Thyroid gland (tissue), 4 donors: ENCODE measurements around the gene IGDCC3. TPM values are rescaled to one million over a fixed set of nuclear protein-coding genes. Genes with fewer than 3 reads are reported as not detected.
A peak's percentile ranks its signal among the peaks of the same experiment; 100 is the strongest.

ENCODE experiments used
- DNase-seq, 2 donors: peaks; one replicate each; pipeline ENCODE4 v3.0.0-alpha.2; 2019
- H3K27ac ChIP-seq, 3 donors: fragments of 200-600 bp; sonication (generic); 1 replicate in 2 of 3; 2 replicates in 1 of 3; pipeline ENCODE4 v1.5.1; 2016 to 2019; ENCODE audit warnings: mild to moderate bottlenecking in 1 of 3, moderate library complexity in 1 of 3
- H3K27me3 ChIP-seq: fragments of 200-600 bp; sonication (generic); one replicate; pipeline ENCODE4 v1.5.1; 2019
- H3K36me3 ChIP-seq, 2 donors: fragments of 200-600 bp; sonication (generic); one replicate each; pipeline ENCODE4 v1.5.1; 2016 to 2019
- H3K4me1 ChIP-seq, 2 donors: fragments of 200-600 bp; sonication (generic); one replicate each; pipeline ENCODE4 v1.5.1; 2017 to 2019
- H3K4me3 ChIP-seq, 3 donors: fragments of 200-600 bp; sonication (generic); replicated peaks in 1 of 3; 1 replicate in 2 of 3; 2 replicates in 1 of 3; pipeline ENCODE4 v1.5.1; 2016; ENCODE audit warnings: mild to moderate bottlenecking in 1 of 3
- H3K9me3 ChIP-seq: fragments of 200-600 bp; sonication (generic); one replicate; pipeline ENCODE4 v1.5.1; 2017
- POLR2A ChIP-seq, 2 donors: fragments of 450-650 bp; IDR thresholded peaks; one replicate each; pipeline ENCODE4 v1.6.1; 2017; ENCODE audit warnings: antibody characterized with exemption in 2 of 2, mild to moderate bottlenecking in 2 of 2, moderate library complexity in 1 of 2
- WGBS, 2 donors: methylation state at CpG; one replicate each; pipeline ENCODE4 v1.1.5; 2017; 5-methylcytosine and 5-hydroxymethylcytosine counted together
- intact Hi-C: fragments of 100-400 bp; cut with DNase I; formaldehyde crosslinking; loops from one replicate; pipeline ENCODE4 v1.15.1; 2023
- total RNA-seq, 4 donors: library from RNA; depleted of rRNA; stranded (reverse); fragments of >200 nt; gene quantifications; one replicate each; pipeline ENCODE4 v1.2.3, GENCODE V29; 2016
- TF ChIP-seq, protein P1 (sequence below), 6 experiments: fragments of 200-600 bp in 3 of 6; fragments of 450-650 bp in 3 of 6; sonication (generic) in 3 of 6; IDR thresholded peaks; one replicate each; pipeline ENCODE4 v1.5.1; 2016 to 2019; ENCODE audit warnings: antibody characterized with exemption in 6 of 6, mild to moderate bottlenecking in 2 of 6, inconsistent platforms in 1 of 6, moderate library complexity in 1 of 6

IGDCC3 gene
- total RNA-seq, 4 donors from 2014 or later, result 0.22 to 1.5 (median 0.61) TPM

DNA sequence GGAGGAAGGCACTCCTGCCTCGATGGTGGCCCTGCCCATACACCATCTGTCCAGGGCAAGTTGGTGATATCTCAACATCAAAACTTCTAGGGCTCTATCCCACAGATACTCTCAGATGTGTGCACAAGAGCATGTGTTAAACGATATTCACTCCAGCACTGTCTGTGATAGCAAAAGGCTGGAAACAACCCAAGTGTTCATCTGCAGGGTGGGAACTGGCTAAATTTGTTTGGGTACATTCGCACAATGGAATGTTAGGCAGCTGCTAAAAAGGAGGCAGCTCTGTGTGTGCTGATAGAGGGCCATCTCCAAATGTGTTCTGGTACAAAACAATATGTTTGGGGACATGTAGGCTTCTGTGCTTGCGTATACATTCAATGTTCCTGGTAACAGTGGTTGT is 25.2 kb upstream of the IGDCC3 start:
- intact Hi-C loops, result loop anchor here (10.0 kb wide), 1 partner anchor 182 kb away; no protein-coding TSS in a partner anchor
- DNase-seq, result no peak
- no peak overlapping the region for H3K27ac ChIP-seq
- no peaks in the 10 kb centered on the region for H3K27me3 ChIP-seq
- H3K4me1 ChIP-seq, result peaks cover 19 to 23% of the 10 kb centered on the region in 2 donors
- WGBS, 2 donors, result 88 to 92% methylated on average over 3 to 4 of the region's 4 CpGs
- no peak overlapping the region for H3K4me3 ChIP-seq
- H3K9me3 ChIP-seq, result no peaks in the 10 kb centered on the region
- TF ChIP-seq, protein P1, sequence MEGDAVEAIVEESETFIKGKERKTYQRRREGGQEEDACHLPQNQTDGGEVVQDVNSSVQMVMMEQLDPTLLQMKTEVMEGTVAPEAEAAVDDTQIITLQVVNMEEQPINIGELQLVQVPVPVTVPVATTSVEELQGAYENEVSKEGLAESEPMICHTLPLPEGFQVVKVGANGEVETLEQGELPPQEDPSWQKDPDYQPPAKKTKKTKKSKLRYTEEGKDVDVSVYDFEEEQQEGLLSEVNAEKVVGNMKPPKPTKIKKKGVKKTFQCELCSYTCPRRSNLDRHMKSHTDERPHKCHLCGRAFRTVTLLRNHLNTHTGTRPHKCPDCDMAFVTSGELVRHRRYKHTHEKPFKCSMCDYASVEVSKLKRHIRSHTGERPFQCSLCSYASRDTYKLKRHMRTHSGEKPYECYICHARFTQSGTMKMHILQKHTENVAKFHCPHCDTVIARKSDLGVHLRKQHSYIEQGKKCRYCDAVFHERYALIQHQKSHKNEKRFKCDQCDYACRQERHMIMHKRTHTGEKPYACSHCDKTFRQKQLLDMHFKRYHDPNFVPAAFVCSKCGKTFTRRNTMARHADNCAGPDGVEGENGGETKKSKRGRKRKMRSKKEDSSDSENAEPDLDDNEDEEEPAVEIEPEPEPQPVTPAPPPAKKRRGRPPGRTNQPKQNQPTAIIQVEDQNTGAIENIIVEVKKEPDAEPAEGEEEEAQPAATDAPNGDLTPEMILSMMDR (IDR thresholded peaks at IDR 0.05), result no peak
- TF ChIP-seq POLR2A (IDR thresholded peaks at IDR 0.05), result no peak
- no peaks in the 10 kb centered on the region for H3K36me3 ChIP-seq

DNA sequence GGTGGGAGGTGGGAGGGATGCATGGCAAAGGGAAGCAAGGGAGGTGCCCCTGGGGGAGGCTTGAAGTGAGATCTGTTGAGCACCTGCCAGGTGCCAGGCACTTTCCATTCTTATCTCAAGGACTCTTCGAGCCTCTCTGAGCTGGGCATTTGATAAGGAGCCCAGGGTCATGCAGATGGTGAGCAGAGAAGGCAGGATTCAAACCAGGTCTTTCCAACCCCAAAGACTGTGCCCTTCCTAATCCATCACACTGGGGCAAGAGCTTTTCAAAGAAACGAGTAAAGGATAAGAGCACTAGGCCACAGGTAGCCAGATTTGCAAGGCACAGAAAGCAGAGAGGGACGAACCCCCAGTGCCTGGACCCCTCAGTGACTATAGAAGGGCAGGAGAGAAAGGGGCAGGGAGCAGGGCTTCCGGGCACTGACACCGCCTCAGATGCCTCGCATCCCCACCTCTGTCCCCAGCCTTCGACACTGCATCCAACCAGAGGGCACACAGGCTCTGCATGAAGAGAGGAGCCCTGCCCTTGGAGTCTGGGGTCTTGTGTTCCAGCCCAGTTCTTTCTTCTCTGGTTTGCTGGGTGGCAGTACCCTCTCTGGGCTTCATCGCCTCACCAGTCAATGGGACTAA is 23.9 kb upstream of the IGDCC3 start:
- H3K4me3 ChIP-seq, result no peak overlapping the region
- peak overlapping the region in 1 of 3 donors; percentile 65 for H3K27ac ChIP-seq
- H3K4me1 ChIP-seq, result peaks cover 11 to 16% of the 10 kb centered on the region in 2 donors
- H3K27me3 ChIP-seq, result no peaks in the 10 kb centered on the region
- no peak for DNase-seq
- H3K9me3 ChIP-seq, result no peaks in the 10 kb centered on the region
- no peaks in the 10 kb centered on the region for H3K36me3 ChIP-seq
- TF ChIP-seq, protein P1 (IDR thresholded peaks at IDR 0.05), result no peak
- no peak for TF ChIP-seq POLR2A (IDR thresholded peaks at IDR 0.05)
- WGBS, 2 donors, result 74 to 78% methylated on average over 8 of the region's 8 CpGs
- intact Hi-C loops, result loop anchor here (10.0 kb wide), 1 partner anchor 183 kb away; no protein-coding TSS in a partner anchor

DNA sequence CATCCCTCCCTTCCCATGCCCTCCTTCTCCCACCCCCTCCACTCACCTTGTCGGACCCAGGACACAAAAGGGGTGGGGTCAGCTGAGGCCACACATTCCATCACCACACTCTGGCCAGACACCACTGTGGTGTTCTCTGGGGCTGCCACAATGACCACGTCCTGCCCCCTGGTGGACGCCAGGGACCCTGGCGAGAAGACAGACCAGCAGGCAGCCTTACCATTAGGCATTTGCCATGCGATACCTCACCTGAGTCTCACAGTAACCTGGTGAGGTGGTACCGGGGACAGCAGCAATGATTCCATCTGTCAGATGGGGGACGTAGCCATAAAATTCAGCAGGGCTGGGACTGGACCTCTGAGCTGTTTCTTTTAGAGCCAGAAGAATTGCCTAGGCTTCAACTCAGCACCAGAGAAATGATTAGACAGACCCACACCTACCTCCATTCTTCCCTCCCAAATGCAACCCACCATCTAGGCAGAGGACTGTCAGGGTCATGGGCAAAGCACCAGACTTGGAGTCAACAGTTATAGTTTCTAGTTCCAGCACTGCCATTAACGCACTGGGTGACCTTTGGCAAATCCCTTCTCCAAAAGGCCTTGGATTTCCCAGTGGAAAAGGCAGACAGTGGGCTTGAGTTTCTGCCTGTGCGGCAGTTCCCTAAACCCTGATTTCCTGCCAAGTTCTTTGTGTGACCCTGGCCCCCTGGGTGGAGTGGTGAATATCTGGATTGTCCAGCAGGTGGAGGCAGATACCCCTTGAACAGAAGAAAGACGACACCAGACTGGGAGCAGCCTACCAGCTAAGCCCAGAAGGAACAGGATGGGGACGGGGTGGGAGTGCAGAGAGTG is 23.2 kb upstream of the IGDCC3 start:
- H3K4me1 ChIP-seq, result peaks cover 11 to 16% of the 10 kb centered on the region in 2 donors
- no peaks in the 10 kb centered on the region for H3K36me3 ChIP-seq
- peak; percentile 79 to 84 for DNase-seq
- H3K9me3 ChIP-seq, result no peaks in the 10 kb centered on the region
- no peaks in the 10 kb centered on the region for H3K27me3 ChIP-seq
- intact Hi-C loops, result loop anchor here (10.0 kb wide), 1 partner anchor 184 kb away; no protein-coding TSS in a partner anchor
- H3K4me3 ChIP-seq, result no peak overlapping the region
- 17 to 20% methylated on average over 6 to 11 of the region's 11 CpGs for WGBS, 2 donors
- H3K27ac ChIP-seq, result peak overlapping the region; percentile 25 to 65 (median 33)
- TF ChIP-seq, protein P1 (IDR thresholded peaks at IDR 0.05), result peak; percentile 15 to 85 (median 68)
- TF ChIP-seq POLR2A (IDR thresholded peaks at IDR 0.05), result no peak

DNA sequence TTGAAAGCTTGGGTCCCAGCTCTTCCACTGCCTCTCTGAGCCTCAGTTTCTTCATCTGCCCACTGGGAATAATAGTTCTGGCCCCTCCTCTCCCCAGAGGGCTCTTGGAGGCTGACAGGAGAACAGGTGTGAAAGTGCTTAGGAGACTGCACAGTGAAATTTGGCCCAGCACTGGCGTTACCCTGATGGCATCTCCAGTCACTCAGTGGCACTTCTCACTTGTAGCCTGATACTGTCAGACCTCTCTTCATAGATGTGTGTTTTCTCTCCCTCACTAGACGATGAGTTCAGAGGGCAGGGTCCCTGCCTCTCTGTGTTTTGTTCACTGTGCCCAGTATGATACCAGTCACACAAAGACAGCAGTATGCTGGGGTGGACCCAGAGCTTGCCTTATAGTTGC is 22.2 kb upstream of the IGDCC3 start:
- H3K9me3 ChIP-seq, result no peaks in the 10 kb centered on the region

More for the DNA sequence above, 22.2 kb upstream of the IGDCC3 start:
- no peak overlapping the region for H3K27ac ChIP-seq
- H3K4me1 ChIP-seq, result peaks cover 11 to 16% of the 10 kb centered on the region in 2 donors
- 93 to 100% methylated on average over 1 to 2 of the region's 2 CpGs for WGBS, 2 donors
- H3K4me3 ChIP-seq, result no peak overlapping the region
- intact Hi-C loops, result loop anchor here (10.0 kb wide), 1 partner anchor 185 kb away; no protein-coding TSS in a partner anchor
- DNase-seq, result no peak
- H3K36me3 ChIP-seq, result no peaks in the 10 kb centered on the region
- TF ChIP-seq, protein P1 (IDR thresholded peaks at IDR 0.05), result no peak
- no peak for TF ChIP-seq POLR2A (IDR thresholded peaks at IDR 0.05)
- H3K27me3 ChIP-seq, result no peaks in the 10 kb centered on the region
